Loucy (cell line): ENCODE results near the gene PBOV1.

ENCODE experiments used
- H2AFZ ChIP-seq: fragments of 200-600 bp; sonication (generic); 2 replicates; pipeline ENCODE4 v1.6.0; 2016; ENCODE audit warnings: antibody characterized with exemption, mild to moderate bottlenecking, low read length, moderate library complexity
- H3F3A ChIP-seq: fragments of 200-600 bp; 2 replicates; pipeline ENCODE4 v1.6.0; 2016; ENCODE audit warnings: antibody characterized with exemption, low read depth, mild to moderate bottlenecking
- H3K27me3 ChIP-seq: fragments of 200-600 bp; sonication (generic); 2 replicates; pipeline ENCODE4 v1.6.1; 2014; ENCODE audit warnings: low read length, mild to moderate bottlenecking; ENCODE audit not compliant: insufficient read depth, poor library complexity, severe bottlenecking
- H3K36me3 ChIP-seq: fragments of 200-600 bp; sonication (generic); 2 replicates; pipeline ENCODE4 v1.6.1; 2016; ENCODE audit warnings: low read length; ENCODE audit not compliant: insufficient read depth
- H3K4me1 ChIP-seq: fragments of 200-600 bp; sonication (generic); 2 replicates; pipeline ENCODE4 v1.5.1; 2014; ENCODE audit warnings: low read length, mild to moderate bottlenecking; ENCODE audit not compliant: insufficient read depth, poor library complexity, severe bottlenecking
- H3K4me2 ChIP-seq: fragments of 200-600 bp; sonication (generic); 2 replicates; pipeline ENCODE4 v1.6.0; 2014; ENCODE audit warnings: antibody characterized with exemption, low read length, low read depth, mild to moderate bottlenecking; ENCODE audit not compliant: poor library complexity, severe bottlenecking
- H3K4me3 ChIP-seq: fragments of 200-600 bp; sonication (generic); 2 replicates; pipeline ENCODE4 v1.5.1; 2014; ENCODE audit warnings: low read length, mild to moderate bottlenecking, mixed read lengths; ENCODE audit not compliant: poor library complexity, severe bottlenecking
- H3K79me2 ChIP-seq: fragments of 200-600 bp; sonication (generic); 2 replicates; pipeline ENCODE4 v1.6.1; 2014; ENCODE audit warnings: low read length; ENCODE audit not compliant: insufficient read depth
- H3K9ac ChIP-seq: fragments of 200-600 bp; sonication (generic); 2 replicates; pipeline ENCODE4 v1.6.0; 2014; ENCODE audit warnings: mild to moderate bottlenecking, low read depth, low read length, moderate library complexity; ENCODE audit not compliant: poor library complexity, severe bottlenecking
- H3K9me2 ChIP-seq: fragments of 200-600 bp; sonication (generic); replicated peaks from 2 replicates; pipeline ENCODE4 v1.6.1; 2016; ENCODE audit warnings: low read depth, low read length, mixed read lengths
- H3K9me3 ChIP-seq: fragments of 200-600 bp; sonication (generic); 2 replicates; pipeline ENCODE4 v1.6.1; 2014; ENCODE audit warnings: mild to moderate bottlenecking, antibody characterized with exemption, low read length, low read depth; ENCODE audit not compliant: insufficient read depth
- H4K20me1 ChIP-seq: fragments of 200-600 bp; sonication (generic); 2 replicates; pipeline ENCODE4 v1.6.0; 2014; ENCODE audit warnings: antibody characterized with exemption, low read length, mild to moderate bottlenecking; ENCODE audit not compliant: insufficient read depth, poor library complexity, severe bottlenecking
- EZH2phosphoT487 ChIP-seq: fragments of 200-600 bp; IDR thresholded peaks from 2 replicates; pipeline ENCODE4 v1.6.1; 2018; ENCODE audit warnings: antibody characterized with exemption, mild to moderate bottlenecking, moderate library complexity, borderline replicate concordance
- TF ChIP-seq, protein P1 (sequence below): fragments of 200-600 bp; sonication (generic); conservative IDR thresholded peaks from 2 replicates; pipeline ENCODE4 v1.5.1; 2014; ENCODE audit warnings: mild to moderate bottlenecking, antibody characterized with exemption, low read length

Gene PBOV1

DNA sequence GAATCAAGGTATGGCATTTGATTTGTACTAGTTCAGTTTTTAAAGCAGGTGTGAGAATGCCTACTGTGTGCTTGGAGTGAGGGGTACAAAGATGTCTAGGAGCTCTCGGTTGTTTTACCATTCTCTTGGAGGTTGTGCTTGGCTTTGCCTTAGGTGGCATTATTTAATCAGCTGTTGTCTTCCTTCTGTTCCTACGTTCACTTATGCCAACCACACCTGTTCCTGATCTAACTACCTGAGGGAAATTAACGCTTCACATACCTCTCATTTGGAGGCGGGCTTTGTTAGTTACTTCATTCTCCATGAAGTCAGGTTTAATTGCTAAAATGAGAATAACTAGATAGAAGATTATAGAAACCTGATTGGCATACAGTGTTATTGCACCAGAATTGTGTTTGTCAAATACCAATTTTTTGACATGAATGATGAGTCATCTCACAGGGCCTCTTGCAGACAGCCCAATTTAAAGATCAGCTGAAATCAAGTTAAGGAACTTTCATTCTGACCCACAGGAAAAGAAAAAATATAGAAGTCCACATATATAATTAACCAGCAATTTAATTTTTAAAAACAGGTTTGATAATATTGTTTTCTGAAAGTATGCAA lies 24.8 kb upstream of the PBOV1 start:
- no peak overlapping the region for H3K4me3 ChIP-seq
- TF ChIP-seq, protein P1, sequence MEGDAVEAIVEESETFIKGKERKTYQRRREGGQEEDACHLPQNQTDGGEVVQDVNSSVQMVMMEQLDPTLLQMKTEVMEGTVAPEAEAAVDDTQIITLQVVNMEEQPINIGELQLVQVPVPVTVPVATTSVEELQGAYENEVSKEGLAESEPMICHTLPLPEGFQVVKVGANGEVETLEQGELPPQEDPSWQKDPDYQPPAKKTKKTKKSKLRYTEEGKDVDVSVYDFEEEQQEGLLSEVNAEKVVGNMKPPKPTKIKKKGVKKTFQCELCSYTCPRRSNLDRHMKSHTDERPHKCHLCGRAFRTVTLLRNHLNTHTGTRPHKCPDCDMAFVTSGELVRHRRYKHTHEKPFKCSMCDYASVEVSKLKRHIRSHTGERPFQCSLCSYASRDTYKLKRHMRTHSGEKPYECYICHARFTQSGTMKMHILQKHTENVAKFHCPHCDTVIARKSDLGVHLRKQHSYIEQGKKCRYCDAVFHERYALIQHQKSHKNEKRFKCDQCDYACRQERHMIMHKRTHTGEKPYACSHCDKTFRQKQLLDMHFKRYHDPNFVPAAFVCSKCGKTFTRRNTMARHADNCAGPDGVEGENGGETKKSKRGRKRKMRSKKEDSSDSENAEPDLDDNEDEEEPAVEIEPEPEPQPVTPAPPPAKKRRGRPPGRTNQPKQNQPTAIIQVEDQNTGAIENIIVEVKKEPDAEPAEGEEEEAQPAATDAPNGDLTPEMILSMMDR, result no peak
- no peak for TF ChIP-seq EZH2phosphoT487
- H4K20me1 ChIP-seq, result no peaks in the 10 kb centered on the region
- no peak overlapping the region for H3K4me2 ChIP-seq
- no peak overlapping the region for H3K9ac ChIP-seq
- no peaks in the 10 kb centered on the region for H3K4me1 ChIP-seq
- H3F3A ChIP-seq, result no peaks in the 10 kb centered on the region
- H2AFZ ChIP-seq, result no peak overlapping the region
- H3K36me3 ChIP-seq, result no peaks in the 10 kb centered on the region
- H3K9me3 ChIP-seq, result no peaks in the 10 kb centered on the region
- H3K27me3 ChIP-seq, result no peaks in the 10 kb centered on the region
- H3K9me2 ChIP-seq, result no peaks in the 10 kb centered on the region
- no peaks in the 10 kb centered on the region for H3K79me2 ChIP-seq

GRCh38 chr6:138241934-138242333 lies 23.6 kb upstream of the PBOV1 start:
- no peaks in the 10 kb centered on the region for H4K20me1 ChIP-seq
- no peak overlapping the region for H3K4me2 ChIP-seq
- H3F3A ChIP-seq, result no peaks in the 10 kb centered on the region
- H3K79me2 ChIP-seq, result no peaks in the 10 kb centered on the region
- TF ChIP-seq EZH2phosphoT487, result no peak
- TF ChIP-seq, protein P1, result no peak
- H3K36me3 ChIP-seq, result no peaks in the 10 kb centered on the region
- no peak overlapping the region for H3K9ac ChIP-seq
- no peak overlapping the region for H2AFZ ChIP-seq
- H3K4me1 ChIP-seq, result no peaks in the 10 kb centered on the region
- no peaks in the 10 kb centered on the region for H3K9me3 ChIP-seq
- H3K9me2 ChIP-seq, result no peaks in the 10 kb centered on the region
- H3K4me3 ChIP-seq, result no peak overlapping the region
- no peaks in the 10 kb centered on the region for H3K27me3 ChIP-seq

GRCh38 chr6:138241381-138241780 lies 23.1 kb upstream of the PBOV1 start:
- no peak overlapping the region for H3K4me2 ChIP-seq
- H3K9ac ChIP-seq, result no peak overlapping the region
- H4K20me1 ChIP-seq, result no peaks in the 10 kb centered on the region
- no peaks in the 10 kb centered on the region for H3K27me3 ChIP-seq
- no peaks in the 10 kb centered on the region for H3F3A ChIP-seq
- H3K4me3 ChIP-seq, result no peak overlapping the region
- H2AFZ ChIP-seq, result no peak overlapping the region
- TF ChIP-seq, protein P1, result no peak
- TF ChIP-seq EZH2phosphoT487, result no peak
- H3K4me1 ChIP-seq, result no peaks in the 10 kb centered on the region
- no peaks in the 10 kb centered on the region for H3K9me2 ChIP-seq
- no peaks in the 10 kb centered on the region for H3K36me3 ChIP-seq
- no peaks in the 10 kb centered on the region for H3K9me3 ChIP-seq
- no peaks in the 10 kb centered on the region for H3K79me2 ChIP-seq
